Esophagus squamous epithelium (tissue), 5 donors: ENCODE results near the gene FBXO41. TPM values are rescaled to one million over a fixed set of nuclear protein-coding genes. Genes with fewer than 3 reads are reported as not detected.

Experiments
- DNase-seq: peaks from one replicate; lab custom pipeline; 2025; lab: John Stamatoyannopoulos, UW
- H3K27ac ChIP-seq, 4 donors: fragments of 200-600 bp; sonication (generic); one replicate each; pipeline ENCODE4 v1.5.1; 2016 to 2019; ENCODE audit warnings: mild to moderate bottlenecking in 1 of 4
- H3K27me3 ChIP-seq, 4 donors: fragments of 200-600 bp; sonication (generic); 1 replicate in 3 of 4; 2 replicates in 1 of 4; pipeline versions ENCODE4 v1.5.1 to v1.6.0; 2017 to 2021; ENCODE audit warnings: antibody characterized with exemption in 1 of 4
- H3K36me3 ChIP-seq, 3 donors: fragments of 200-600 bp; sonication (generic); one replicate each; pipeline ENCODE4 v1.5.1; 2016 to 2019
- H3K4me1 ChIP-seq, 3 donors: fragments of 200-600 bp; sonication (generic); one replicate each; pipeline ENCODE4 v1.5.1; 2017 to 2019
- H3K4me3 ChIP-seq, 4 donors: fragments of 200-600 bp; sonication (generic); 1 replicate in 3 of 4; 2 replicates in 1 of 4; pipeline ENCODE4 v1.5.1; 2016 to 2019; ENCODE audit warnings: mild to moderate bottlenecking in 2 of 4, moderate library complexity in 1 of 4
- H3K9me3 ChIP-seq, 3 donors: fragments of 200-600 bp; sonication (generic); one replicate each; pipeline ENCODE4 v1.5.1; 2016 to 2019
- POLR2A ChIP-seq, 4 donors: fragments of 450-650 bp; IDR thresholded peaks; one replicate each; pipeline ENCODE4 v1.6.1; 2017; ENCODE audit warnings: antibody characterized with exemption in 4 of 4, mild to moderate bottlenecking in 4 of 4, moderate library complexity in 3 of 4
- WGBS, 2 donors: methylation state at CpG; one replicate each; pipeline ENCODE4 v1.1.5; 2018; 5-methylcytosine and 5-hydroxymethylcytosine counted together
- intact Hi-C: fragments of 100-400 bp; cut with DNase I; formaldehyde crosslinking; loops from one replicate; pipeline ENCODE4 v1.15.0; 2022
- total RNA-seq, 4 donors: library from RNA; depleted of rRNA; stranded (reverse); fragments of >200 nt; gene quantifications; one replicate each; pipeline ENCODE4 v1.1.0, GENCODE V29; 2016
- TF ChIP-seq, protein P1 (sequence below), 6 experiments: fragments of 450-650 bp in 4 of 6; fragments of 200-600 bp in 2 of 6; sonication (generic) in 2 of 6; IDR thresholded peaks; one replicate each; pipeline ENCODE4 v1.5.1; 2016 to 2019; ENCODE audit warnings: antibody characterized with exemption in 6 of 6, mild to moderate bottlenecking in 4 of 6, moderate library complexity in 4 of 6
- donor health status: DM: yes; HTN: yes; CAD: no.

FBXO41 gene, protein sequence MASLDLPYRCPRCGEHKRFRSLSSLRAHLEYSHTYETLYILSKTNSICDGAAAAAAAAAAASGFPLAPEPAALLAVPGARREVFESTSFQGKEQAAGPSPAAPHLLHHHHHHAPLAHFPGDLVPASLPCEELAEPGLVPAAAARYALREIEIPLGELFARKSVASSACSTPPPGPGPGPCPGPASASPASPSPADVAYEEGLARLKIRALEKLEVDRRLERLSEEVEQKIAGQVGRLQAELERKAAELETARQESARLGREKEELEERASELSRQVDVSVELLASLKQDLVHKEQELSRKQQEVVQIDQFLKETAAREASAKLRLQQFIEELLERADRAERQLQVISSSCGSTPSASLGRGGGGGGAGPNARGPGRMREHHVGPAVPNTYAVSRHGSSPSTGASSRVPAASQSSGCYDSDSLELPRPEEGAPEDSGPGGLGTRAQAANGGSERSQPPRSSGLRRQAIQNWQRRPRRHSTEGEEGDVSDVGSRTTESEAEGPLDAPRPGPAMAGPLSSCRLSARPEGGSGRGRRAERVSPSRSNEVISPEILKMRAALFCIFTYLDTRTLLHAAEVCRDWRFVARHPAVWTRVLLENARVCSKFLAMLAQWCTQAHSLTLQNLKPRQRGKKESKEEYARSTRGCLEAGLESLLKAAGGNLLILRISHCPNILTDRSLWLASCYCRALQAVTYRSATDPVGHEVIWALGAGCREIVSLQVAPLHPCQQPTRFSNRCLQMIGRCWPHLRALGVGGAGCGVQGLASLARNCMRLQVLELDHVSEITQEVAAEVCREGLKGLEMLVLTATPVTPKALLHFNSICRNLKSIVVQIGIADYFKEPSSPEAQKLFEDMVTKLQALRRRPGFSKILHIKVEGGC
- 1 to 10 TPM; 1.1 to 2.3 (median 1.3) TPM for total RNA-seq

DNA sequence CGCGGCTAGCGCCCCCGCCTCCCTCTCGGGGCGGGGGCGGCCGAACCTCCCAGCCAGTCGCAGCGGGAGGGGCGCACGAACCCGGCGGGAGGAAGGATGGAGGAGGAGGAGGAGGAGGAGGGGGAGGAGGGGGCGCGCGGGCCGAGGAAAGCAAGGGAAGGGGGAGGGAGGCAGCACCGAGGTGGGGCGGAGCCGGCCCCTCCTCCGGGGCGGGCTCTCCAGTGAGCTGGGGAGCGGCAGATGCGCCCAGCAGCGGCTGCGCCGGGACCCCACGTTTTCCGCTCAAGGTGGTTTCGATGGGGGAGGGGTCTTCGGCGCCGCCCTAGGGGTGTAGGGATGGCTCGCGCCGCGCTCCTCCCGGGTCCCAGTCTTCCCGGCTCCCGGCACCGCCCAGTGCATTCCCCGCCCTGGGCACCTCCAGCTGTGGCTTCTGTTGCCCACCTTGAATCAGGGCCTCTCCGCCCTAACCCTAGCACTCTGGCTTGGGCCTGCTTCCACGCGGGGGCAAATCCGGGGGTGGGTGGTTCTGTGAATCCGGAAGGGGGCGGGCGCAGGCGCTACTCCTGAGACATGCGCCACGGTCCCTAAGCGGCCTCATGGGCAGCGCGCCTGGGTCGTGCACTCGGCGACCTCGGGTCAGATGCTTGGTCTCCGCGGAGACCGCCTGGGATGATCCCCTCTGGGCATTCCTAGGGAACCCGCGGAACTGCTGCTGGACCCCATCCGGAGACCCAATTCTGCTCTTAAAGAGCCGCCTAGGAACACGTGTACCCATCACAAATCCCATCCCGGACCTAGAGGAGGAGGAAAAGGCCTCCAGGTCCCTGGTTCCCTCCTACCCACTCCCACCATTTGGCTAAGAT lies at the start of gene FBXO41:
FBXO41 (minus strand) TSS at position 183 of the 863 bp plus-strand sequence. CDS start 14,848 bp downstream, outside the sequence.
- H3K27me3 ChIP-seq, result peaks cover 0 to 64% (median 0%) of the 10 kb centered on the region in 4 donors
- peak within 1 kb of the TSS; percentile 54 to 78 (median 62) for H3K4me3 ChIP-seq
- TF ChIP-seq POLR2A (IDR thresholded peaks at IDR 0.05), result no peak
- TF ChIP-seq, protein P1, sequence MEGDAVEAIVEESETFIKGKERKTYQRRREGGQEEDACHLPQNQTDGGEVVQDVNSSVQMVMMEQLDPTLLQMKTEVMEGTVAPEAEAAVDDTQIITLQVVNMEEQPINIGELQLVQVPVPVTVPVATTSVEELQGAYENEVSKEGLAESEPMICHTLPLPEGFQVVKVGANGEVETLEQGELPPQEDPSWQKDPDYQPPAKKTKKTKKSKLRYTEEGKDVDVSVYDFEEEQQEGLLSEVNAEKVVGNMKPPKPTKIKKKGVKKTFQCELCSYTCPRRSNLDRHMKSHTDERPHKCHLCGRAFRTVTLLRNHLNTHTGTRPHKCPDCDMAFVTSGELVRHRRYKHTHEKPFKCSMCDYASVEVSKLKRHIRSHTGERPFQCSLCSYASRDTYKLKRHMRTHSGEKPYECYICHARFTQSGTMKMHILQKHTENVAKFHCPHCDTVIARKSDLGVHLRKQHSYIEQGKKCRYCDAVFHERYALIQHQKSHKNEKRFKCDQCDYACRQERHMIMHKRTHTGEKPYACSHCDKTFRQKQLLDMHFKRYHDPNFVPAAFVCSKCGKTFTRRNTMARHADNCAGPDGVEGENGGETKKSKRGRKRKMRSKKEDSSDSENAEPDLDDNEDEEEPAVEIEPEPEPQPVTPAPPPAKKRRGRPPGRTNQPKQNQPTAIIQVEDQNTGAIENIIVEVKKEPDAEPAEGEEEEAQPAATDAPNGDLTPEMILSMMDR (IDR thresholded peaks at IDR 0.05), result no peak
- no peaks in the 10 kb centered on the region for H3K9me3 ChIP-seq
- peaks cover 18 to 23% (median 19%) of the 10 kb centered on the region in 3 donors for H3K4me1 ChIP-seq
- intact Hi-C loops, result no loop called here
- 2% methylated on average over 18 of the region's 69 CpGs; no CpG with 5 or more reads in 1 of the 2 donors for WGBS, 2 donors
- peak within 1 kb of the TSS in 2 of 4 donors; percentile 21 to 25 for H3K27ac ChIP-seq
- no peaks in the 10 kb centered on the region for H3K36me3 ChIP-seq
- no peak for DNase-seq

DNA sequence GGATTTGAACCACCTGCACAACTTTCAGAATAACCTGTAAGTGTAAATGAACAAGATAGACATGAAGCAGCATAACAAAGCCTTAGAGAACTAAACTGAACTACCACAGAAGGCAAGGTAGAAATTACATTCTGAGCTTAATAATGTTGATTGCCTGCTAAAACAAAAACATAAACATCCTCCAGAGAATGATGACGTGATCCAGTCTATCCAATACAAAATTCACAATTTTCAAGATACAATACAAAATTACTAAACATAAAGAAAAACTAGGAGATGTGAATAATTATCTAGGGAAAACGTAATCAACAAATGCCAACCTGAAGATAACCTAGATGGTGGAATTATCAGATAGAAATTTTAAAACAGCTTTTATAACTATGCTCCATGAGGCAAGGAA lies 49.8 kb upstream of the FBXO41 start:
- Histone ChIP-seq H3K27me3 (peaks cover 0 to 4% (median 0%) of the 10 kb centered on the region in 4 donors), H3K27ac (no peak overlapping the region), H3K36me3 (no peaks in the 10 kb centered on the region), H3K4me1 (no peaks in the 10 kb centered on the region), H3K9me3 (no peaks in the 10 kb centered on the region), H3K4me3 (no peak overlapping the region)
- 53 to 59% methylated on average over 2 of the region's 2 CpGs for WGBS, 2 donors
- no peak for TF ChIP-seq POLR2A (IDR thresholded peaks at IDR 0.05)
- TF ChIP-seq, protein P1 (IDR thresholded peaks at IDR 0.05), result no peak
- intact Hi-C loops, result no loop called here
- no peak for DNase-seq

DNA sequence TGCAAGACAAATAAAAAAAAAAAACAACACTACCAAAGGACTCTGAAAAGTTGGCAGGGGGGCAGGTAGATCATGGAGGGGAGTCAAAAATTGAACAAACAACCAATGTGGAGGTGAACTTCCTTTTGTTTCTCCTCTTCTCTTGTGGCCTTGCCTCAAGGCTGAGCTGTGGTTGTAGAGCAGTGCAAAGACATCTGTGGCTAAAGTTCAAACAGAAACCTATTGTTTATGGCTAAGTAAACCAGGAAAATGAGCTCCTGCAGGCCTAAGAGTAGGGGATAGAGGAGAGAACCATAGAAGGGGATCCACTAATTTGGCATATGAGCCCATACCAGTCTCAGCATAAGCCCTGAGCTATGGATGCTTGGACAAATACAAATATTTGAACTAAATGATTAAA lies 49.3 kb upstream of the FBXO41 start:
- no peaks in the 10 kb centered on the region for H3K36me3 ChIP-seq
- H3K27me3 ChIP-seq, result peaks cover 0 to 4% (median 0%) of the 10 kb centered on the region in 4 donors
- no peak for DNase-seq
- TF ChIP-seq, protein P1 (IDR thresholded peaks at IDR 0.05), result no peak
- TF ChIP-seq POLR2A (IDR thresholded peaks at IDR 0.05), result no peak
- intact Hi-C loops, result no loop called here
- no peaks in the 10 kb centered on the region for H3K9me3 ChIP-seq
- H3K27ac ChIP-seq, result no peak overlapping the region
- H3K4me3 ChIP-seq, result no peak overlapping the region
- H3K4me1 ChIP-seq, result no peaks in the 10 kb centered on the region

DNA sequence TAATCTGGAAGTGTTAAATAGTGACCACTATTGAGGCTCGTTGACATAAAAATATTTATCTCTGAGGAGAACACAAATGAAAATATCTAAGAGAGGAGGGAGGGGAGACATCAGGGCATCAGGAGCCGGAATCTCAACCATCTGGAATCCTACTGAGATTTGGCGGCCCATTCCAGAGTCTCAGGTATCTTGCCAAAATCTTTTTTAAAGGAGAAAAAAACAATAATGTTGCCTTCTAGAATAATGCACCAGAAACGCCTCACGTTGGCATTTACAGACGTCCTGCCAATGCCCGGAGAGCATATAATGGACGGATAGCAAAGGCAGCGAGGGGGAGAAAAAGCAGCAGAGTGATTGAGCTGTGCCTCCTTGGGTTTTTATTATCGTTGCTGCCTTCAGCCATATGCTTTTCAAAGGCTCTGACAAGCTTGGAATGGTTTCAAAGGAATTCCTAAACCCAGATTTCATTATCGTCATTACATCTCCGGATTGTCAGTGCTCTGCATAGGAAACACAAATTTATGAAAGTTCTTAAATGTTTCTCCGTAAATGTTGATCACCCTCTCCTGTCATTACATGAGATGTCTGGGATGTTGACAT lies 39.9 kb upstream of the FBXO41 start:
- Histone ChIP-seq H3K27ac (no peak overlapping the region), H3K4me1 (no peaks in the 10 kb centered on the region), H3K27me3 (peaks cover 0 to 56% (median 0%) of the 10 kb centered on the region in 4 donors), H3K36me3 (no peaks in the 10 kb centered on the region), H3K9me3 (no peaks in the 10 kb centered on the region), H3K4me3 (no peak overlapping the region)
- 49 to 59% methylated on average over 13 of the region's 13 CpGs for WGBS, 2 donors
- intact Hi-C loops, result no loop called here
- TF ChIP-seq POLR2A (IDR thresholded peaks at IDR 0.05), result no peak
- DNase-seq, result no peak

DNA sequence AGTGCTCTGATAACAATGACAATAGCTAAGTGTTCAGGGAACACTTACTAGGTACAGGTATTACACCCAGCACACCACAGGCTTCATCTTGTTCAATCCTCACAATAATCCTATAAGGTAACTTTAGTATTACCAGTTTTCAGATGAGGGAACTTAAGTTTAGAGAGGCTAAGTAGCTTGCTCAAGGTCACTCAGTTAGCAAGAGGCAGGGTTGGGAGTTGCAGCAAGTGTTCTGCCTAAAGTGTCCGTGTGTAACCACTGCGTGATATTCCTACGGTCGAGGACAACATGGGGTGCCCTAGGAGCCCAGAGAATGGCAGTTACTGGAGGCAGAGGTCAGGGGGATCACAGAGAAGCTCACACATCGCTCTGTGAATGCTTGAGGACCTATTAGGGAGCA lies 39.3 kb upstream of the FBXO41 start:
- H3K4me3 ChIP-seq, result no peak overlapping the region
- TF ChIP-seq, protein P1 (IDR thresholded peaks at IDR 0.05), result no peak
- no peak for TF ChIP-seq POLR2A (IDR thresholded peaks at IDR 0.05)
- no peak overlapping the region for H3K27ac ChIP-seq
- H3K9me3 ChIP-seq, result no peaks in the 10 kb centered on the region
- WGBS, 2 donors, result 69 to 70% methylated on average over 5 of the region's 5 CpGs
- H3K27me3 ChIP-seq, result peaks cover 0 to 55% (median 0%) of the 10 kb centered on the region in 4 donors
- intact Hi-C loops, result no loop called here
- no peaks in the 10 kb centered on the region for H3K4me1 ChIP-seq
- no peaks in the 10 kb centered on the region for H3K36me3 ChIP-seq
- no peak for DNase-seq
